Chondrocyte (in vitro differentiated cells): Measurements from ENCODE around the gene NCOR2. TPM values are rescaled to one million over a fixed set of nuclear protein-coding genes. Genes with fewer than 3 reads are reported as not detected.

Experiments used
- DNase-seq: peaks from one replicate; pipeline ENCODE4 v3.0.0; 2021; ENCODE audit warnings: mixed read lengths, low spot score
- H3K27ac Mint-ChIP-seq: one replicate; pipeline ENCODE4 v1.8.0; 2021; ENCODE audit warnings: mild to moderate bottlenecking, moderate library complexity, mixed read lengths; ENCODE audit not compliant: unreplicated experiment
- H3K27me3 Mint-ChIP-seq: 2 replicates; pipeline ENCODE4 v1.8.0; 2021; ENCODE audit warnings: low read depth, mixed read lengths
- H3K36me3 Mint-ChIP-seq: 2 replicates; pipeline ENCODE4 v1.8.0; 2021; ENCODE audit warnings: low read depth, mixed read lengths
- H3K4me1 Mint-ChIP-seq: 2 replicates; pipeline ENCODE4 v1.8.0; 2021; ENCODE audit warnings: low read depth, mild to moderate bottlenecking, mixed read lengths
- H3K4me3 Mint-ChIP-seq: one replicate; pipeline ENCODE4 v1.8.0; 2021; ENCODE audit warnings: mild to moderate bottlenecking, moderate library complexity, mixed read lengths; ENCODE audit not compliant: unreplicated experiment
- H3K9me3 Mint-ChIP-seq: 2 replicates; pipeline ENCODE4 v1.8.0; 2021; ENCODE audit warnings: low read depth, mixed read lengths
- total RNA-seq: library from RNA; stranded (reverse); gene quantifications from 3 replicates; pipeline ENCODE4 v1.2.1, GENCODE V29; 2021
- TF ChIP-seq, protein P1 (sequence below): fragments of 200-600 bp; sonication (generic); IDR thresholded peaks from 2 replicates; pipeline ENCODE4 v1.5.0; 2021; ENCODE audit warnings: antibody characterized with exemption, mild to moderate bottlenecking, moderate library complexity

NCOR2 gene
- total RNA-seq, 1 donor from 2014 or later = 327 TPM

GRCh38 chr12:124571556-124571955 lies 4.1 kb upstream of the NCOR2 start:
- TF ChIP-seq, protein P1, sequence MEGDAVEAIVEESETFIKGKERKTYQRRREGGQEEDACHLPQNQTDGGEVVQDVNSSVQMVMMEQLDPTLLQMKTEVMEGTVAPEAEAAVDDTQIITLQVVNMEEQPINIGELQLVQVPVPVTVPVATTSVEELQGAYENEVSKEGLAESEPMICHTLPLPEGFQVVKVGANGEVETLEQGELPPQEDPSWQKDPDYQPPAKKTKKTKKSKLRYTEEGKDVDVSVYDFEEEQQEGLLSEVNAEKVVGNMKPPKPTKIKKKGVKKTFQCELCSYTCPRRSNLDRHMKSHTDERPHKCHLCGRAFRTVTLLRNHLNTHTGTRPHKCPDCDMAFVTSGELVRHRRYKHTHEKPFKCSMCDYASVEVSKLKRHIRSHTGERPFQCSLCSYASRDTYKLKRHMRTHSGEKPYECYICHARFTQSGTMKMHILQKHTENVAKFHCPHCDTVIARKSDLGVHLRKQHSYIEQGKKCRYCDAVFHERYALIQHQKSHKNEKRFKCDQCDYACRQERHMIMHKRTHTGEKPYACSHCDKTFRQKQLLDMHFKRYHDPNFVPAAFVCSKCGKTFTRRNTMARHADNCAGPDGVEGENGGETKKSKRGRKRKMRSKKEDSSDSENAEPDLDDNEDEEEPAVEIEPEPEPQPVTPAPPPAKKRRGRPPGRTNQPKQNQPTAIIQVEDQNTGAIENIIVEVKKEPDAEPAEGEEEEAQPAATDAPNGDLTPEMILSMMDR = no peak
- Mint-ChIP-seq H3K27me3 (no peaks in the 10 kb centered on the region), H3K27ac (no peak overlapping the region), H3K36me3 (no peaks in the 10 kb centered on the region), H3K9me3 (no peaks in the 10 kb centered on the region), H3K4me1 (peaks cover 24% of the 10 kb centered on the region), H3K4me3 (no peak overlapping the region)
- DNase-seq = no peak

DNA sequence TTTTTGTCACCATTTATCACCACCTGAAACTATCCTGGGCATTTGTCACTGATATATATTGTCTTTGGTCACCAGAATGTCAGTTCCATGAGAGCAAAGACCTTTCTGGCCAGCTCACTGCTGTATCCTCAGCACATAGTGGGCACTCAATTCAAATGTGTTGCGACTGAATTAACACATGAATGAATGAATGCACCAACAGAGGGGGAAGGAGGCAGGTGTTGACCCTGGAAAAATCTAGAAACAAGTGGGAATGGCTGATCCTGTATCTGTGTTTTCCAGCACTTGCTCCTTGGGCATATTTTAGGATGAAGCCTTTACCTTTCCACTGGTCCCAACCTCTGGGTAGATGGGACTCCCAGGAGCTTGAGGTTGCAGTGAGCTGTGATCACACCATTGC lies 3.4 kb upstream of the NCOR2 start:
- TF ChIP-seq, protein P1 = no peak
- Mint-ChIP-seq H3K4me1 (peaks cover 27% of the 10 kb centered on the region), H3K36me3 (no peaks in the 10 kb centered on the region), H3K9me3 (no peaks in the 10 kb centered on the region), H3K27ac (no peak overlapping the region), H3K27me3 (no peaks in the 10 kb centered on the region), H3K4me3 (no peak overlapping the region)
- DNase-seq = no peak

- H3K36me3 Mint-ChIP-seq = no peaks in the 10 kb centered on the region
- TF ChIP-seq, protein P1 = no peak
- no peak overlapping the region for H3K27ac Mint-ChIP-seq
- H3K4me1 Mint-ChIP-seq = peaks cover 30% of the 10 kb centered on the region
- H3K4me3 Mint-ChIP-seq = no peak overlapping the region
- H3K9me3 Mint-ChIP-seq = no peaks in the 10 kb centered on the region
- H3K27me3 Mint-ChIP-seq = no peaks in the 10 kb centered on the region
- no peak for DNase-seq
Observed at GRCh38 chr12:124569375-124570148, 2.1 kb upstream of the NCOR2 start.

GRCh38 chr12:124568431-124569374 lies 1.3 kb upstream of the NCOR2 start:
- H3K9me3 Mint-ChIP-seq = no peaks in the 10 kb centered on the region
- peak overlapping the region; percentile 98 for H3K27ac Mint-ChIP-seq
- H3K4me3 Mint-ChIP-seq = peak overlapping the region; percentile 2
- DNase-seq = no peak
- no peaks in the 10 kb centered on the region for H3K27me3 Mint-ChIP-seq
- TF ChIP-seq, protein P1 = peak; percentile 77
- H3K4me1 Mint-ChIP-seq = peaks cover 35% of the 10 kb centered on the region
- H3K36me3 Mint-ChIP-seq = no peaks in the 10 kb centered on the region

DNA sequence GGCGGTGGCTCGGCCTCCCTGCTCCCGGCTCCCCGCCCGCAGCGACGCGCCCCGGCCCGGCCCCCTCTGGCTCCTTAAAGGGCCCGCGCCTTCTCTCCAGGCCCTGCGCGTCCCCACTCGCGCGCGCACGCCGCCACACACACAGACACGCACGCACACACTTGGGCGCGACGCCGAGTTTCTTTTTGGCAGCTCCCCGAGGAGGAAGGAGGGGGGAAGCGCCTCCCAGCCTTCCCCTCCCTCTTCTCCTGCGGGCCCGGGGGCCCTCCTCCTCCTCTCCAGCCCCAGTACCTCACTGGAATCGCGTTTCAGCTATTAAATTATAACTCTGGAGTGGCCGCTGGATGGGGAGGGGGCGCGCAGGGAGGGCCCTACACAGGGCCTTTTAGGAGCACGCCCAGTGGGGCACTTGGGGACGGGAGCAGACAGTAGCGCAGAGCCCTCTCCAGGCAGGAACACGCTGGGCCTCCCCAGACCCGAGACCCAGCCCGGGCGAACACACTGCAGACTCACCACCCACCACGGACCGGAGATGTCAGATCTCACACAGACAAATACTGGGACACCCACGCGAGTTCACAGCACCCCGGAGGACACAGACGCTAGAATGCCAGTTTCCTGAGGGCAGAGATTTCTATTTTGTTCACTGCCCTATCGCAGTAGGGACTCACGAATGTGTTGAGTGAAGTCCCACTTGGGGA lies 411 bp upstream of the NCOR2 start:
- Mint-ChIP-seq H3K36me3 (no peaks in the 10 kb centered on the region), H3K4me3 (peak overlapping the region; percentile 74), H3K27ac (peak overlapping the region; percentile 98)

More for the DNA sequence above, 411 bp upstream of the NCOR2 start:
- H3K27me3 Mint-ChIP-seq = no peaks in the 10 kb centered on the region
- H3K9me3 Mint-ChIP-seq = no peaks in the 10 kb centered on the region
- DNase-seq = no peak
- H3K4me1 Mint-ChIP-seq = peaks cover 35% of the 10 kb centered on the region
- TF ChIP-seq, protein P1 = no peak
